Measurements from ENCODE around the gene DGKE.

The DGKE gene

DNA sequence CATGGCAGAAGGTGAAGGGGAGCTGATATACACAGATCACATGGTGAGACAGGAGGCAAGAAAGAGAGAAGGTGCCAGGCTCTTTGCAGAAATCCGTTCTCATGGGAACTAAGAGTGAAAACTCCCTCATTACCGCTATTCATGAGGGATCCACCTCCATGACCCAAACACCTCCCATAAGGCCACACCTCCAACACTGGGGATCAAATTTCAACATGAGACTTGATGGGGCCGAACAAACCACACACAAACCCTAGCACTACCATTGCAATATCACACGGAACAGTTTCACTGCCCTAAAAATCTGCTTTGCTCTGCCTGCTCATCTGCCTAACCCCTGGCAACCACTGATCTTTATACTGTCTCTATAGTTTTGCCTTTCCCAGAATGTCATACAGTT is 35.0 kb upstream of the DGKE start:
- Histone ChIP-seq H3K4me2 (ENCODE audit: low read length) (no peak overlapping the region), H3K4me3 (ENCODE audit: low read depth, low read length) (no peak overlapping the region), H3K36me3 (ENCODE audit: control insufficient read depth, insufficient read depth, low read length) (no peaks in the 10 kb centered on the region), H3K27ac (no peak overlapping the region), H2AFZ (peak overlapping the region; percentile 26), H3K9ac (no peak overlapping the region), H3K9me3 (ENCODE audit: control insufficient read depth, low read length) (no peaks in the 10 kb centered on the region), H3K79me2 (no peaks in the 10 kb centered on the region), H3K4me1 (peaks cover 2% of the 10 kb centered on the region), H3K27me3 (ENCODE audit: control insufficient read depth, insufficient read depth, low read length) (no peaks in the 10 kb centered on the region)
- TF ChIP-seq CTCF (IDR thresholded peaks at IDR 0.05), result no peak

GRCh38 chr17:56801459-56802178 is 32.3 kb upstream of the DGKE start:
- Histone ChIP-seq H3K4me1 (no peaks in the 10 kb centered on the region), H3K4me2 (ENCODE audit: low read length) (no peak overlapping the region), H3K36me3 (ENCODE audit: control insufficient read depth, insufficient read depth, low read length) (no peaks in the 10 kb centered on the region), H3K27me3 (ENCODE audit: control insufficient read depth, insufficient read depth, low read length) (no peaks in the 10 kb centered on the region), H3K9me3 (ENCODE audit: control insufficient read depth, low read length) (no peaks in the 10 kb centered on the region), H3K4me3 (ENCODE audit: low read depth, low read length) (no peak overlapping the region), H3K79me2 (no peaks in the 10 kb centered on the region), H3K9ac (no peak overlapping the region), H3K27ac (no peak overlapping the region), H2AFZ (no peak overlapping the region)
- no peak for TF ChIP-seq CTCF (IDR thresholded peaks at IDR 0.05)

DNA sequence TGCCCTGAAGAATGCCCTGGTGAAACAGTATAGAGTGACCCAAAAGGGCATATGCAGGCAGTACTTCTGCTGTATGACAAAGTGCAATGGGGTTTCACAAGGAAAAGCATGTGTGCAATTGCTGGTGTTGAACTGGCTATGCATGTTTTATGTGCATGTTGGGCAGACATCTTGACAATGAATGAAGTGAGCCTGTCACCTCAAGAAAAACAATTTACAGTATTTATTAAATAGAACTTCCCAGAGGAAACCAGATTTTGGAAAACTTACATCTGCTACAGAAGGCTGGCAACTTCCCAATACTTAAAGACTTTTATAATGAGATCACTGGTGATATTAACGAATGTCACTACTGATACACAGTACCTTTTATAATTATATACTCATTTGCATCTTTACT is 30.9 kb upstream of the DGKE start:
- H3K4me3 ChIP-seq (ENCODE audit: low read depth, low read length), result no peak overlapping the region
- no peak overlapping the region for H3K9ac ChIP-seq
- no peaks in the 10 kb centered on the region for H3K79me2 ChIP-seq
- no peak overlapping the region for H3K4me2 ChIP-seq (ENCODE audit: low read length)
- no peaks in the 10 kb centered on the region for H3K4me1 ChIP-seq
- no peak overlapping the region for H3K27ac ChIP-seq
- H2AFZ ChIP-seq, result no peak overlapping the region
- no peaks in the 10 kb centered on the region for H3K9me3 ChIP-seq (ENCODE audit: control insufficient read depth, low read length)
- H3K27me3 ChIP-seq (ENCODE audit: control insufficient read depth, insufficient read depth, low read length), result no peaks in the 10 kb centered on the region
- no peak for TF ChIP-seq CTCF (IDR thresholded peaks at IDR 0.05)
- no peaks in the 10 kb centered on the region for H3K36me3 ChIP-seq (ENCODE audit: control insufficient read depth, insufficient read depth, low read length)

- no peak overlapping the region for H3K4me2 ChIP-seq (ENCODE audit: low read length)
- H3K4me3 ChIP-seq (ENCODE audit: low read depth, low read length), result no peak overlapping the region
- H3K36me3 ChIP-seq (ENCODE audit: control insufficient read depth, insufficient read depth, low read length), result no peaks in the 10 kb centered on the region
- no peaks in the 10 kb centered on the region for H3K27me3 ChIP-seq (ENCODE audit: control insufficient read depth, insufficient read depth, low read length)
- H3K79me2 ChIP-seq, result no peaks in the 10 kb centered on the region
- no peak for TF ChIP-seq CTCF (IDR thresholded peaks at IDR 0.05)
- no peak overlapping the region for H3K9ac ChIP-seq
- H3K4me1 ChIP-seq, result no peaks in the 10 kb centered on the region
- no peaks in the 10 kb centered on the region for H3K9me3 ChIP-seq (ENCODE audit: control insufficient read depth, low read length)
- H2AFZ ChIP-seq, result no peak overlapping the region
- H3K27ac ChIP-seq, result no peak overlapping the region
Observed at GRCh38 chr17:56804454-56804853, 29.5 kb upstream of the DGKE start.

DNA sequence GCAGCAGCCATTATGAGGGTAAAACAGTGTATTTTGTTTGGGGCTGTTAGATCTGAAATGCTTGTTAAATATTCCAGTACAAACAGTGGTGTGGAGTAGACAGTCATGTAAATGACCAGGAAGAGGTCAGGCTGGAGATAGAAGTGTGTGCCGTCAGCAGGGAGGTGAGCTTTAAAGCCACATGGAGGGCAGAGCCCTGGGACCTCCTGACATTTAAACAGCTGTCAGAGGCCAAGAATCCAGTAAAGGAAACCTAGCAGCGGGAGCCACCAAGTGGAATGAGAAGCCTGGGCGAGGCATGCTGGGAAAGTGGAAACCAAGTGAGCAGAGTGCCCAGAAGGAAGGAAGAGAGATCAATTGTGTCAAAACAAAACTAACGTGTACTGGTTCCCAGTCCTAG is 27.0 kb upstream of the DGKE start:
- Histone ChIP-seq H3K4me2 (ENCODE audit: low read length) (no peak overlapping the region), H3K36me3 (ENCODE audit: control insufficient read depth, insufficient read depth, low read length) (no peaks in the 10 kb centered on the region), H3K27ac (no peak overlapping the region), H3K9me3 (ENCODE audit: control insufficient read depth, low read length) (no peaks in the 10 kb centered on the region), H2AFZ (no peak overlapping the region), H3K4me3 (ENCODE audit: low read depth, low read length) (no peak overlapping the region), H3K27me3 (ENCODE audit: control insufficient read depth, insufficient read depth, low read length) (no peaks in the 10 kb centered on the region), H3K79me2 (no peaks in the 10 kb centered on the region), H3K9ac (no peak overlapping the region), H3K4me1 (no peaks in the 10 kb centered on the region)
- no peak for TF ChIP-seq CTCF (IDR thresholded peaks at IDR 0.05)

All from parathyroid adenoma (tissue), 2 donors.